Inferior parietal cortex (tissue), 1 donor: ENCODE data around the gene REEP1.

Experiments
- DNase-seq: peaks from one replicate; pipeline ENCODE4 v3.0.0-alpha.2; 2016; ENCODE audit errors: extremely low spot score

Gene REEP1

GRCh38 chr2:86337244-86337835 lies at the start of gene REEP1:
TSS of gene REEP1 (minus strand) at chr2:86337626. CDS start at chr2:86337510, 116 bp downstream.
- no peak for DNase-seq

GRCh38 chr2:86383844-86384243 lies 46.4 kb upstream of the REEP1 start:
- no peak for DNase-seq

GRCh38 chr2:86382698-86383097 lies 45.3 kb upstream of the REEP1 start:
- DNase-seq: no peak

GRCh38 chr2:86382108-86382507 lies 44.7 kb upstream of the REEP1 start:
- DNase-seq: no peak

GRCh38 chr2:86378469-86378868 lies 41.0 kb upstream of the REEP1 start:
- DNase-seq: no peak

GRCh38 chr2:86375623-86376022 lies 38.2 kb upstream of the REEP1 start:
- DNase-seq: no peak

GRCh38 chr2:86372641-86373502 lies 35.4 kb upstream of the REEP1 start:
- peak; percentile 44 for DNase-seq

GRCh38 chr2:86372133-86372532 lies 34.7 kb upstream of the REEP1 start:
- DNase-seq: no peak

- peak; percentile 2 for DNase-seq
These were observed 34.1 kb upstream of the REEP1 start for GRCh38 chr2:86371527-86371926.

GRCh38 chr2:86370579-86370978 lies 33.2 kb upstream of the REEP1 start:
- DNase-seq: no peak

GRCh38 chr2:86368161-86368824 lies 30.9 kb upstream of the REEP1 start:
- DNase-seq: peak; percentile 40

- DNase-seq: no peak
These were observed 30.0 kb upstream of the REEP1 start for GRCh38 chr2:86367499-86367777.

- DNase-seq: no peak
These were observed 29.4 kb upstream of the REEP1 start for GRCh38 chr2:86366651-86367498.

GRCh38 chr2:86364894-86365293 lies 27.5 kb upstream of the REEP1 start:
- DNase-seq: no peak

GRCh38 chr2:86360776-86361175 lies 23.4 kb upstream of the REEP1 start:
- DNase-seq: peak; percentile 3

- no peak for DNase-seq
These were observed 21.5 kb upstream of the REEP1 start for GRCh38 chr2:86358957-86359356.

- DNase-seq: no peak
These were observed 20.1 kb upstream of the REEP1 start for GRCh38 chr2:86357392-86357963.

- DNase-seq: no peak
These were observed 15.3 kb upstream of the REEP1 start for GRCh38 chr2:86352727-86353221.

GRCh38 chr2:86352137-86352726 lies 14.8 kb upstream of the REEP1 start:
- no peak for DNase-seq

GRCh38 chr2:86350751-86351150 lies 13.3 kb upstream of the REEP1 start:
- DNase-seq: no peak

- no peak for DNase-seq
These were observed 10.0 kb upstream of the REEP1 start for GRCh38 chr2:86347401-86347800.
